Neural progenitor cell (in vitro differentiated cells): ENCODE results near the gene CDH13. TPM values are rescaled to one million over a fixed set of nuclear protein-coding genes. Genes with fewer than 3 reads are reported as not detected.

Experiments used
- DNase-seq: peaks from one replicate; pipeline ENCODE4 v3.0.0-alpha.2; 2016; ENCODE audit warnings: low spot score
- H2AFZ ChIP-seq: fragments of 200-600 bp; sonication (generic); replicated peaks from 2 replicates; pipeline ENCODE4 v1.6.1; 2016; ENCODE audit warnings: antibody characterized with exemption
- H3F3A ChIP-seq: fragments of 200-600 bp; sonication (generic); 2 replicates; pipeline ENCODE4 v1.6.1; 2016; ENCODE audit warnings: antibody characterized with exemption, low read depth
- H3K27ac ChIP-seq: fragments of 200-600 bp; sonication (generic); 2 replicates; pipeline ENCODE4 v1.5.1; 2016; ENCODE audit warnings: mild to moderate bottlenecking
- H3K27me3 ChIP-seq: fragments of 200-600 bp; sonication (generic); 2 replicates; pipeline ENCODE4 v1.6.1; 2016; ENCODE audit warnings: mild to moderate bottlenecking, moderate library complexity
- H3K36me3 ChIP-seq: fragments of 200-600 bp; sonication (generic); 2 replicates; pipeline ENCODE4 v1.5.1; 2016
- H3K4me1 ChIP-seq: fragments of 200-600 bp; sonication (generic); 2 replicates; pipeline ENCODE4 v1.6.1; 2016; ENCODE audit warnings: mixed run types
- H3K4me2 ChIP-seq: fragments of 200-600 bp; sonication (generic); 2 replicates; pipeline ENCODE4 v1.6.1; 2016
- H3K4me3 ChIP-seq: fragments of 200-600 bp; sonication (generic); 2 replicates; pipeline ENCODE4 v1.5.1; 2016
- H3K79me2 ChIP-seq: fragments of 200-600 bp; sonication (generic); 2 replicates; pipeline ENCODE4 v1.6.1; 2016; ENCODE audit warnings: low read depth
- H3K9ac ChIP-seq: fragments of 200-600 bp; sonication (generic); 2 replicates; pipeline ENCODE4 v1.6.1; 2016
- H3K9me3 ChIP-seq: fragments of 200-600 bp; sonication (generic); 2 replicates; pipeline ENCODE4 v1.5.1; 2016; ENCODE audit warnings: low read depth
- H4K20me1 ChIP-seq: fragments of 200-600 bp; sonication (generic); 2 replicates; pipeline ENCODE4 v1.6.1; 2016; ENCODE audit warnings: low read depth
- H3K27ac Mint-ChIP-seq: 3 replicates; pipeline ENCODE4 v1.8.0; 2021; ENCODE audit warnings: mixed read lengths
- H3K27me3 Mint-ChIP-seq: 2 replicates; pipeline ENCODE4 v1.8.0; 2022; ENCODE audit warnings: low read depth, mild to moderate bottlenecking, inconsistent platforms, moderate library complexity, mixed read lengths; ENCODE audit not compliant: insufficient read depth
- H3K36me3 Mint-ChIP-seq: 3 replicates; pipeline ENCODE4 v1.8.0; 2021; ENCODE audit warnings: mixed read lengths
- H3K4me1 Mint-ChIP-seq: 3 replicates; pipeline ENCODE4 v1.8.0; 2021; ENCODE audit warnings: mixed read lengths
- H3K4me3 Mint-ChIP-seq: 3 replicates; pipeline ENCODE4 v1.8.0; 2021; ENCODE audit warnings: mild to moderate bottlenecking, moderate library complexity, mixed read lengths
- H3K9me3 Mint-ChIP-seq: 3 replicates; pipeline ENCODE4 v1.8.0; 2020; ENCODE audit warnings: mixed read lengths
- CTCF ChIP-seq: fragments of 200-600 bp; sonication (generic); IDR thresholded peaks from 2 replicates; pipeline ENCODE4 v1.5.1; 2017; ENCODE audit warnings: antibody characterized with exemption, mild to moderate bottlenecking
- EZH2 ChIP-seq: fragments of 200-600 bp; sonication (generic); IDR thresholded peaks from 2 replicates; pipeline ENCODE4 v1.6.1; 2017; ENCODE audit warnings: antibody characterized with exemption, mild to moderate bottlenecking, moderate library complexity
- EZH2phosphoT487 ChIP-seq: fragments of 200-600 bp; sonication (generic); IDR thresholded peaks from 2 replicates; pipeline ENCODE4 v1.6.1; 2017; ENCODE audit warnings: antibody characterized with exemption
- total RNA-seq: library from RNA; depleted of rRNA; stranded (reverse); fragments of >200 nt; gene quantifications from 2 replicates; pipeline ENCODE4 v1.2.3, GENCODE V29; 2015; ENCODE audit warnings: low replicate concordance

Gene CDH13
- total RNA-seq, 1 donor from 2014 or later: 3.0 TPM

GRCh38 chr16:83329441-83329840 lies 702.7 kb downstream of the CDH13 start:
- H3K4me3 ChIP-seq: no peak overlapping the region
- no peak overlapping the region for H2AFZ ChIP-seq
- H3K4me1 ChIP-seq: no peaks in the 10 kb centered on the region
- no peaks in the 10 kb centered on the region for H3K36me3 Mint-ChIP-seq
- H3K27me3 ChIP-seq: no peaks in the 10 kb centered on the region
- H3K4me3 Mint-ChIP-seq: no peak overlapping the region
- no peak for TF ChIP-seq EZH2phosphoT487
- H3K27ac Mint-ChIP-seq: no peak overlapping the region
- H4K20me1 ChIP-seq: no peaks in the 10 kb centered on the region
- DNase-seq: no peak
- no peaks in the 10 kb centered on the region for H3K9me3 ChIP-seq
- no peak overlapping the region for H3K27ac ChIP-seq
- no peaks in the 10 kb centered on the region for H3K9me3 Mint-ChIP-seq
- H3K79me2 ChIP-seq: no peaks in the 10 kb centered on the region
- H3K4me1 Mint-ChIP-seq: no peaks in the 10 kb centered on the region
- no peaks in the 10 kb centered on the region for H3K27me3 Mint-ChIP-seq
- H3K9ac ChIP-seq: no peak overlapping the region
- no peaks in the 10 kb centered on the region for H3F3A ChIP-seq
- no peaks in the 10 kb centered on the region for H3K36me3 ChIP-seq
- no peak overlapping the region for H3K4me2 ChIP-seq

GRCh38 chr16:83330251-83330650 lies 703.5 kb downstream of the CDH13 start:
- no peaks in the 10 kb centered on the region for H3K27me3 Mint-ChIP-seq
- Histone ChIP-seq H3F3A (no peaks in the 10 kb centered on the region), H3K27me3 (no peaks in the 10 kb centered on the region), H4K20me1 (no peaks in the 10 kb centered on the region), H2AFZ (no peak overlapping the region), H3K36me3 (no peaks in the 10 kb centered on the region), H3K4me2 (no peak overlapping the region), H3K9me3 (no peaks in the 10 kb centered on the region), H3K79me2 (no peaks in the 10 kb centered on the region), H3K4me1 (no peaks in the 10 kb centered on the region), H3K4me3 (no peak overlapping the region), H3K27ac (no peak overlapping the region), H3K9ac (no peak overlapping the region)
- H3K4me3 Mint-ChIP-seq: no peak overlapping the region
- peak; percentile 15 for TF ChIP-seq CTCF
- TF ChIP-seq EZH2phosphoT487: no peak
- no peak for TF ChIP-seq EZH2
- H3K9me3 Mint-ChIP-seq: no peaks in the 10 kb centered on the region
- DNase-seq: no peak
- no peaks in the 10 kb centered on the region for H3K4me1 Mint-ChIP-seq
- H3K27ac Mint-ChIP-seq: no peak overlapping the region
- no peaks in the 10 kb centered on the region for H3K36me3 Mint-ChIP-seq

GRCh38 chr16:83335076-83335475 lies 708.3 kb downstream of the CDH13 start:
- H3K4me1 Mint-ChIP-seq: peaks cover 5% of the 10 kb centered on the region
- H3K9ac ChIP-seq: no peak overlapping the region
- H3K9me3 Mint-ChIP-seq: no peaks in the 10 kb centered on the region

More at GRCh38 chr16:83335076-83335475, 708.3 kb downstream of the CDH13 start:
- Histone ChIP-seq H4K20me1 (no peaks in the 10 kb centered on the region), H3K27me3 (no peaks in the 10 kb centered on the region), H3K79me2 (no peaks in the 10 kb centered on the region), H3K9me3 (no peaks in the 10 kb centered on the region), H3K4me1 (no peaks in the 10 kb centered on the region), H3F3A (no peaks in the 10 kb centered on the region), H3K36me3 (no peaks in the 10 kb centered on the region), H3K27ac (no peak overlapping the region), H3K4me3 (no peak overlapping the region), H3K4me2 (no peak overlapping the region), H2AFZ (no peak overlapping the region)
- no peak overlapping the region for H3K4me3 Mint-ChIP-seq
- no peak overlapping the region for H3K27ac Mint-ChIP-seq
- DNase-seq: no peak
- no peaks in the 10 kb centered on the region for H3K36me3 Mint-ChIP-seq
- H3K27me3 Mint-ChIP-seq: peaks cover 2% of the 10 kb centered on the region
- TF ChIP-seq EZH2 (no peak), EZH2phosphoT487 (no peak), CTCF (no peak)
